ENCODE measurements around the gene PHF21A.

The PHF21A gene

GRCh38 chr11:46149342-46149741 is 28.1 kb upstream of the PHF21A start:
- TF ChIP-seq CTCF (IDR thresholded peaks at IDR 0.05; ENCODE audit: low read depth, low read length), result no peak

DNA sequence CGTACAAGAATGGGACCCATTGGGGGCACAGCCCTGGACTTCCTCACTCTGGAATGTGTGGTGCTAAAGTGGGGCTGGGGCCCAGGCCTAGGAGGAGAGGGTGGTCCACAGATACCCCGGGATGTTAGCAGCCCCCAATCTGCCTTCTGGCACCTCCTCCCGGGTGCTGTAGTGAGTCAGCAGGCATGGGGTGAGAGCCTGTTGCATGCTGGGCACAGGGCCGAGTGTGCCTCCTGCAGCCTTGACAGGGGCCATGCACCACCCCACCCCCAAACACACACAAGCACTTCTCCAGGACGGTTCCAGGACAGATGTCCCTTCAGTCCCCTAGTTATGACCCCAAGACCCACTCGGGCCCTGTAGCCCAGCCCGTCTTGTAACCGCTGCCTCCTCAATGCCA is 23.5 kb upstream of the PHF21A start:
- H3K4me3 ChIP-seq (ENCODE audit: low read depth, low read length), result no peak overlapping the region
- no peak for TF ChIP-seq CTCF (IDR thresholded peaks at IDR 0.05; ENCODE audit: low read depth, low read length)

More at GRCh38 chr11:46149342-46149741, 28.1 kb upstream of the PHF21A start:
- H3K4me3 ChIP-seq (ENCODE audit: low read depth, low read length), result no peak overlapping the region

GRCh38 chr11:46143049-46143806 is 22.0 kb upstream of the PHF21A start:
- no peak overlapping the region for H3K4me3 ChIP-seq (ENCODE audit: low read depth, low read length)
- no peak for TF ChIP-seq CTCF (IDR thresholded peaks at IDR 0.05; ENCODE audit: low read depth, low read length)

DNA sequence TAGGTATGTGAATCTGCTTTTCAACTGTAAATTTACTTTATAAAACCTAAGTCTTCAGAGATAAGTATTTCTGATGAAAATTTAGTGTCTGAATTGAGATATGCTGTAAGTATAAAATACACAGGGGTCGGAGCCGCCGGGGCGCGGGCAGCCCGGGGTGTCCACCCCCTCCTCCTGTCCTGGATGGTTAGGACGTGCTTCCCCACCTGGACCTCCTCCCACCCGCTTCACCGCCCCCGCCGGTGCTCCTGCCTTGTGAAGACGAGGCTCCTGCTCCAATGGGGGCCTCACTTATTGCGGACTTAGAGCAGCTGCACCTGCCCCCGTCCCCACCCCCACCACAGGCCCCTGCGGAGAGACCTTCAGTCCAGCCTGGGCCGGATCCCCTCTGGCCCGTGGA is 21.3 kb upstream of the PHF21A start:
- no peak for TF ChIP-seq CTCF (IDR thresholded peaks at IDR 0.05; ENCODE audit: low read depth, low read length)
- H3K4me3 ChIP-seq (ENCODE audit: low read depth, low read length), result no peak overlapping the region

DNA sequence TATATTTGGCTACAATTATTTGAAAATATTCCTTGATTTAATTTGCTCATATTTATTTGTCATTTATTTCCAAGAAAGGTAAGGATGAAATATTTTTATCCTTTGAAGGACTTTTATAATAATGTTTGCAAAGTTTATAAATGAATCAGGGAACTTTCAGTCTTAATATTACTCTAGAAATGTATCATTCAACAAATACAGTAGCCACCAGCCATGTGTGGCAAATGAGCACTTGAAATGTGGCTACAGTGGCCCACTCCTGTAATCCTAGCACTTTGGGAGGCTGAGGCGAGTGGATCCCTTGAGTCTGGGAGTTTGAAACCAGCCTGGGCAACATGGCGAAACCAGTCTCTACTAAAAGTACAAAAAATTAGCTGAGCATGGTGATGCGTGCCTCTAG is 20.3 kb upstream of the PHF21A start:
- no peak for TF ChIP-seq CTCF (IDR thresholded peaks at IDR 0.05; ENCODE audit: low read depth, low read length)
- H3K4me3 ChIP-seq (ENCODE audit: low read depth, low read length), result no peak overlapping the region

GRCh38 chr11:46134540-46134939 is 13.3 kb upstream of the PHF21A start:
- no peak for TF ChIP-seq CTCF (IDR thresholded peaks at IDR 0.05; ENCODE audit: low read depth, low read length)
- no peak overlapping the region for H3K4me3 ChIP-seq (ENCODE audit: low read depth, low read length)

DNA sequence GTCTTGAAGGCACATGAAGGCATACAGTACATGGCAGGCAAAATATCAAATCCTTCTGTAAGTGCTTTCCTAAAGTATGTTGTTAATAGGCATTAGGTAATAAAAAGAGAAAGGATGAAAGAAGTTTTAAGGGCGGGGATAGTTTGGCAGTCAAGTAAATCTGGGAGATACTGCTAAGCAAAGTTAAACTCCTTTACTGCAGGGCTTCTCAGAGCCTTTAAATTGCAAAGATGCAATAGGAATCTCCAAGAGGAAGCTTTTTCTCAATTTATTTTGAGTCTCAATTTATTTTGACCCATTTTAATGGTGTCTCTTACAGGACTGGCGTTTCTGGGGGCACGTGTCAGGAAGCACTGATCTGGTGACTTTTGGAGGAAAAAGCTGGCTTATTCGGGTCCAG is 12.8 kb upstream of the PHF21A start:
- H3K4me3 ChIP-seq (ENCODE audit: low read depth, low read length), result no peak overlapping the region
- TF ChIP-seq CTCF (IDR thresholded peaks at IDR 0.05; ENCODE audit: low read depth, low read length), result no peak

Measured in WI38 (cell line).